Ectodermal cell (in vitro differentiated cells): ENCODE results near the gene SAXO1. TPM values are rescaled to one million over a fixed set of nuclear protein-coding genes. Genes with fewer than 3 reads are reported as not detected.

Experiments used
- H3K27ac ChIP-seq: 2 replicates; pipeline ENCODE4 v1.7.0; 2013; ENCODE audit warnings: mild to moderate bottlenecking, low read depth, low read length; ENCODE audit not compliant: insufficient read depth, poor library complexity, severe bottlenecking
- H3K27me3 ChIP-seq: 2 replicates; pipeline ENCODE4 v1.7.0; 2013; ENCODE audit warnings: mild to moderate bottlenecking, low read length; ENCODE audit not compliant: insufficient read depth, control insufficient read depth, poor library complexity, severe bottlenecking
- H3K36me3 ChIP-seq: one replicate; pipeline ENCODE4 v1.7.0; 2013; ENCODE audit warnings: low read length; ENCODE audit not compliant: control insufficient read depth, insufficient read depth
- H3K4me1 ChIP-seq: one replicate; pipeline ENCODE4 v1.7.0; 2013; ENCODE audit warnings: low read length; ENCODE audit not compliant: control insufficient read depth, insufficient read depth
- H3K4me3 ChIP-seq: 2 replicates; pipeline ENCODE4 v1.7.0; 2013; ENCODE audit warnings: low read depth, low read length, control low read depth; ENCODE audit not compliant: insufficient read depth
- H3K9me3 ChIP-seq: 2 replicates; pipeline ENCODE4 v1.7.0; 2013; ENCODE audit warnings: mild to moderate bottlenecking, low read length, moderate library complexity; ENCODE audit not compliant: control insufficient read depth
- WGBS, 2 experiments: methylation state at CpG; one replicate each; pipeline ENCODE4 v1.1.7; 2013; ENCODE audit warnings: missing lambda C conversion rate in 2 of 2; 5-methylcytosine and 5-hydroxymethylcytosine counted together
- polyA plus RNA-seq, 4 experiments: library from polyadenylated mRNA; stranded (reverse); fragments of 50-300 nt; gene quantifications; one replicate each; pipeline ENCODE4 v1.2.3, GENCODE V29; 2013

Gene SAXO1
- polyA plus RNA-seq (2013, experiment 1 of 4) = 0.28 TPM
- 0.30 TPM for polyA plus RNA-seq (2013, experiment 2 of 4)
- 0.16 TPM for polyA plus RNA-seq (2013, experiment 3 of 4)
- 0.24 TPM for polyA plus RNA-seq (2013, experiment 4 of 4)

GRCh38 chr9:19033015-19033414, at the start of gene SAXO1:
SAXO1 (minus strand) TSS chr9:19033209; CDS start chr9:19032908, 301 bp downstream.
- Histone ChIP-seq H3K4me3 (no peak within 1 kb of the TSS), H3K4me1 (no peaks in the 10 kb centered on the region), H3K9me3 (no peaks in the 10 kb centered on the region), H3K27ac (no peak within 1 kb of the TSS), H3K36me3 (no peaks in the 10 kb centered on the region), H3K27me3 (no peaks in the 10 kb centered on the region)
- WGBS, 2 experiments = 94 to 95% methylated on average over 20 of the region's 20 CpGs

GRCh38 chr9:19074836-19075235, 41.8 kb upstream of the SAXO1 start:
- Histone ChIP-seq H3K36me3 (peaks cover 34% of the 10 kb centered on the region), H3K4me1 (no peaks in the 10 kb centered on the region), H3K27ac (no peak overlapping the region), H3K9me3 (no peaks in the 10 kb centered on the region), H3K4me3 (no peak overlapping the region), H3K27me3 (no peaks in the 10 kb centered on the region)
- WGBS, 2 experiments = 91 to 100% methylated on average over 1 of the region's 1 CpG

GRCh38 chr9:19074229-19074628, 41.2 kb upstream of the SAXO1 start:
- no peaks in the 10 kb centered on the region for H3K4me1 ChIP-seq
- H3K36me3 ChIP-seq = peaks cover 36% of the 10 kb centered on the region
- 95 to 96% methylated on average over 2 of the region's 2 CpGs for WGBS, 2 experiments

GRCh38 chr9:19057033-19057432, 24.0 kb upstream of the SAXO1 start:
- Histone ChIP-seq H3K27me3 (no peaks in the 10 kb centered on the region), H3K4me1 (no peaks in the 10 kb centered on the region), H3K36me3 (peaks cover 28% of the 10 kb centered on the region), H3K9me3 (no peaks in the 10 kb centered on the region), H3K27ac (no peak overlapping the region), H3K4me3 (no peak overlapping the region)

More at GRCh38 chr9:19074229-19074628, 41.2 kb upstream of the SAXO1 start:
- Histone ChIP-seq H3K27ac (no peak overlapping the region), H3K4me3 (no peak overlapping the region), H3K9me3 (no peaks in the 10 kb centered on the region), H3K27me3 (no peaks in the 10 kb centered on the region)

GRCh38 chr9:19050637-19051591, 17.9 kb upstream of the SAXO1 start:
- Histone ChIP-seq H3K27me3 (no peaks in the 10 kb centered on the region), H3K4me1 (peaks cover 10% of the 10 kb centered on the region), H3K9me3 (no peaks in the 10 kb centered on the region), H3K27ac (no peak overlapping the region), H3K4me3 (peak overlapping the region; percentile 95), H3K36me3 (no peaks in the 10 kb centered on the region)
- 69 to 93% methylated on average over 6 to 12 of the region's 12 CpGs for WGBS, 2 experiments

- H3K27ac ChIP-seq = peak overlapping the region; percentile 96
- 5 to 6% methylated on average over 33 of the region's 33 CpGs for WGBS, 2 experiments
- H3K36me3 ChIP-seq = no peaks in the 10 kb centered on the region
- peaks cover 10% of the 10 kb centered on the region for H3K4me1 ChIP-seq
- H3K9me3 ChIP-seq = no peaks in the 10 kb centered on the region
- no peaks in the 10 kb centered on the region for H3K27me3 ChIP-seq
- peak overlapping the region; percentile 95 for H3K4me3 ChIP-seq
Measured at GRCh38 chr9:19049917-19050636, 17.1 kb upstream of the SAXO1 start.

- WGBS, 2 experiments = 0% methylated on average over 82 of the region's 82 CpGs
- no peaks in the 10 kb centered on the region for H3K36me3 ChIP-seq
- peak within 1 kb of the TSS; percentile 95 for H3K4me3 ChIP-seq
- H3K9me3 ChIP-seq = no peaks in the 10 kb centered on the region
- peaks cover 10% of the 10 kb centered on the region for H3K4me1 ChIP-seq
- H3K27ac ChIP-seq = peak within 1 kb of the TSS; percentile 96
- H3K27me3 ChIP-seq = no peaks in the 10 kb centered on the region
Measured at GRCh38 chr9:19048966-19049916, 16.2 kb upstream of the SAXO1 start, which contains the start of gene RRAGA. RRAGA (plus strand) TSS chr9:19049427; CDS start chr9:19049660, 233 bp downstream.

GRCh38 chr9:19036611-19037010, 3.6 kb upstream of the SAXO1 start:
- H3K9me3 ChIP-seq = no peaks in the 10 kb centered on the region
- H3K36me3 ChIP-seq = no peaks in the 10 kb centered on the region
- no peak overlapping the region for H3K27ac ChIP-seq
- no peaks in the 10 kb centered on the region for H3K27me3 ChIP-seq
- 96% methylated on average over 5 of the region's 5 CpGs for WGBS, 2 experiments
- no peak overlapping the region for H3K4me3 ChIP-seq
- H3K4me1 ChIP-seq = no peaks in the 10 kb centered on the region

GRCh38 chr9:19032406-19032805, 603 bp downstream of the SAXO1 start:
- Histone ChIP-seq H3K9me3 (no peaks in the 10 kb centered on the region), H3K4me1 (no peaks in the 10 kb centered on the region), H3K27me3 (no peaks in the 10 kb centered on the region), H3K36me3 (no peaks in the 10 kb centered on the region), H3K27ac (no peak overlapping the region), H3K4me3 (no peak overlapping the region)
- WGBS, 2 experiments = 95% methylated on average over 14 of the region's 14 CpGs
